ENCODE data around the gene MAP1A. TPM values are rescaled to one million over a fixed set of nuclear protein-coding genes. Genes with fewer than 3 reads are reported as not detected.

The MAP1A gene
- total RNA-seq, 2 donors from 2014 or later = 1.9 to 5.6 TPM

- no peak for DNase-seq
- H3K36me3 ChIP-seq = no peaks in the 10 kb centered on the region
- no peak overlapping the region for H3K4me3 ChIP-seq
- no peak overlapping the region for H3K27ac ChIP-seq
- TF ChIP-seq, protein P1, sequence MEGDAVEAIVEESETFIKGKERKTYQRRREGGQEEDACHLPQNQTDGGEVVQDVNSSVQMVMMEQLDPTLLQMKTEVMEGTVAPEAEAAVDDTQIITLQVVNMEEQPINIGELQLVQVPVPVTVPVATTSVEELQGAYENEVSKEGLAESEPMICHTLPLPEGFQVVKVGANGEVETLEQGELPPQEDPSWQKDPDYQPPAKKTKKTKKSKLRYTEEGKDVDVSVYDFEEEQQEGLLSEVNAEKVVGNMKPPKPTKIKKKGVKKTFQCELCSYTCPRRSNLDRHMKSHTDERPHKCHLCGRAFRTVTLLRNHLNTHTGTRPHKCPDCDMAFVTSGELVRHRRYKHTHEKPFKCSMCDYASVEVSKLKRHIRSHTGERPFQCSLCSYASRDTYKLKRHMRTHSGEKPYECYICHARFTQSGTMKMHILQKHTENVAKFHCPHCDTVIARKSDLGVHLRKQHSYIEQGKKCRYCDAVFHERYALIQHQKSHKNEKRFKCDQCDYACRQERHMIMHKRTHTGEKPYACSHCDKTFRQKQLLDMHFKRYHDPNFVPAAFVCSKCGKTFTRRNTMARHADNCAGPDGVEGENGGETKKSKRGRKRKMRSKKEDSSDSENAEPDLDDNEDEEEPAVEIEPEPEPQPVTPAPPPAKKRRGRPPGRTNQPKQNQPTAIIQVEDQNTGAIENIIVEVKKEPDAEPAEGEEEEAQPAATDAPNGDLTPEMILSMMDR (IDR thresholded peaks at IDR 0.05) = no peak
- H3K9ac ChIP-seq (ENCODE audit: low read depth in 2 of 2, low read length in 2 of 2) = no peak overlapping the region
- intact Hi-C loops (cut with DNase I) = no loop called here
- H3K4me1 ChIP-seq = no peaks in the 10 kb centered on the region
- no peaks in the 10 kb centered on the region for H3K9me3 ChIP-seq
- no peaks in the 10 kb centered on the region for H3K27me3 ChIP-seq
These were observed 33.0 kb upstream of the MAP1A start for GRCh38 chr15:43484455-43484854.

DNA sequence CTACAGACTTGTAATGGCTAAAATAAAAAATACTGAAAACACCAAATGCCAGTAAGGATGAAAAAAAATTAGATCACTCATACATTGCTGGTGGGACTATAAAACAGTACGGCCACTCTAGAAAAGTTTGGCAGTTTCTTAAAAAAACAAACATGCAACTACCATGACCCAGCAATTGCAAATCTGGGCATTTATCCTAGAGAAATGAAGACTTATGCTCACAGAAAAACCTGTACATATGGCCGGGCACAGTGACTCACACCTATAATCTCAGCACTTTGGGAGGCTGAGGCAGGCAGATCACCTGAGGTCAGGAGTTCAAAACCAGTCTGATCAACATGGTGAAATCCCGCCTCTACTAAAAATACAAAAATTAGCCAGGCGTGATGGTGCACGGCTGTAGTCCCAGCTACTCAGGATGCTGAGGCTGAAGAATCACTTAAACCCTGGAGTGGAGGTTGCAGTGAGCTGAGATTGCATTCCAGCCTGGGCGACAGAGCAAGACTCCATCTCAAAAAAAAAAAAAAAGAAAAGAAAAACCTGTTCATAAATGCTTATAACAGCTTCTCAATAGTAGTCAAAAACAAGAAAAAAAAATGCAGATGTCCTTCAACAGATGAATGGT, 30.0 kb upstream of the MAP1A start:
- Histone ChIP-seq H3K4me3 (no peak overlapping the region), H3K27me3 (no peaks in the 10 kb centered on the region), H3K36me3 (no peaks in the 10 kb centered on the region), H3K9ac (ENCODE audit: low read depth in 2 of 2, low read length in 2 of 2) (no peak overlapping the region), H3K4me1 (no peaks in the 10 kb centered on the region), H3K9me3 (no peaks in the 10 kb centered on the region), H3K27ac (no peak overlapping the region)
- intact Hi-C loops (cut with DNase I) = no loop called here
- DNase-seq = no peak
- TF ChIP-seq, protein P1 (IDR thresholded peaks at IDR 0.05) = no peak

- Histone ChIP-seq H3K9me3 (no peaks in the 10 kb centered on the region), H3K4me3 (no peak overlapping the region), H3K4me1 (peaks cover 3% of the 10 kb centered on the region), H3K27ac (no peak overlapping the region), H3K36me3 (no peaks in the 10 kb centered on the region), H3K9ac (ENCODE audit: low read depth in 2 of 2, low read length in 2 of 2) (no peak overlapping the region), H3K27me3 (no peaks in the 10 kb centered on the region)
- TF ChIP-seq, protein P1 (IDR thresholded peaks at IDR 0.05) = no peak
- DNase-seq = no peak
- intact Hi-C loops (cut with DNase I) = no loop called here
These were observed 28.6 kb upstream of the MAP1A start for GRCh38 chr15:43488790-43489189.

- intact Hi-C loops (cut with DNase I) = no loop called here
These were observed 28.2 kb upstream of the MAP1A start for GRCh38 chr15:43489191-43489590.

DNA sequence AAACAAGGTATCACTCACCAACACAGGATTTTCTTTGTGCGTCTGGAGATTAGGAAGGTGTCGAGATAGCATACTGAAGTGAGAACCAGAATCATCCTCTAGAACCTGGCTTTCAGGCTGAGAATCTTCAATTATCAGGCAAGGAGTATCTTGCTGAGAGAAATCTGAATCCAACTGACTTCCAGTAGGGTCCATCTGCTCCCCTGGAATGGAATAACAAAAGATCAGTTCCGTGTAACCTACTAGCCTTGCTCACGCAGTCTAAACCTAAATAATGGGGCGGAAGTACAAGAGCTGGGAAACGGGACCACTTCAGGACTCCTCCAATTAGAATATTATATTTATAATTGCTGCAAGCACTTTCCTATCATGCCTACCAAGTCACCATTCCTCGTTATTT, 25.1 kb upstream of the MAP1A start:
- peaks cover 4% of the 10 kb centered on the region for H3K4me1 ChIP-seq
- H3K36me3 ChIP-seq = no peaks in the 10 kb centered on the region
- TF ChIP-seq, protein P1 (IDR thresholded peaks at IDR 0.05) = no peak
- peak overlapping the region; percentile 79 for H3K27ac ChIP-seq
- peak overlapping the region; percentile 82 for H3K4me3 ChIP-seq
- H3K27me3 ChIP-seq = no peaks in the 10 kb centered on the region
- no peak for DNase-seq
- H3K9me3 ChIP-seq = no peaks in the 10 kb centered on the region
- H3K9ac ChIP-seq (ENCODE audit: low read depth in 2 of 2, low read length in 2 of 2) = peak overlapping the region; percentile 77 to 81
- intact Hi-C loops (cut with DNase I) = no loop called here

More at GRCh38 chr15:43489191-43489590, 28.2 kb upstream of the MAP1A start:
- no peaks in the 10 kb centered on the region for H3K9me3 ChIP-seq
- H3K4me3 ChIP-seq = no peak overlapping the region
- H3K27ac ChIP-seq = no peak overlapping the region
- DNase-seq = peak; percentile 54
- no peak overlapping the region for H3K9ac ChIP-seq (ENCODE audit: low read depth in 2 of 2, low read length in 2 of 2)
- peaks cover 4% of the 10 kb centered on the region for H3K4me1 ChIP-seq
- H3K36me3 ChIP-seq = no peaks in the 10 kb centered on the region
- H3K27me3 ChIP-seq = no peaks in the 10 kb centered on the region
- TF ChIP-seq, protein P1 (IDR thresholded peaks at IDR 0.05) = no peak

Data from colonic mucosa (tissue), 4 donors.